ENCODE measurements around the gene IRF1.
A peak's percentile ranks its signal among the peaks of the same experiment; 100 is the strongest.

Gene IRF1

GRCh38 chr5:132471151-132471907, 19.2 kb downstream of the IRF1 start:
- H3K4me1 ChIP-seq = peaks cover 65 to 100% (median 98%) of the 10 kb centered on the region in 10 experiments
- H4K20me1 ChIP-seq = peaks cover 0 to 14% (median 0%) of the 10 kb centered on the region in 11 experiments; a peak in 2 of 22 replicates
- H3K4me3 ChIP-seq = no peak overlapping the region
- H3K27me3 ChIP-seq = no peaks in the 10 kb centered on the region
- TF ChIP-seq Cebpa-rat (IDR thresholded peaks at IDR 0.05) = no peak
- peak overlapping the region in 9 of 11 experiments; percentile 29 to 100 (median 98); a peak in 17 of 22 replicates for H3K27ac ChIP-seq
- peak overlapping the region in 8 of 11 experiments; percentile 9 to 67 (median 50); a peak in 12 of 22 replicates for H3K9ac ChIP-seq
- H3K9me3 ChIP-seq (replicated peaks in 1 of 11) = peaks cover 0 to 7% (median 0%) of the 10 kb centered on the region in 11 experiments; a peak in 2 of 22 replicates
- peak overlapping the region; percentile 55 to 98 (median 96); a peak in 21 of 22 replicates for H3K4me2 ChIP-seq
- H3K36me3 ChIP-seq = peaks cover 0 to 15% (median 0%) of the 10 kb centered on the region in 11 experiments; a peak in 5 of 22 replicates

- TF ChIP-seq Cebpa-rat (IDR thresholded peaks at IDR 0.05) = no peak
- Histone ChIP-seq H3K36me3 (peaks cover 0 to 15% (median 0%) of the 10 kb centered on the region in 11 experiments; a peak in 5 of 22 replicates), H3K9ac (peak overlapping the region in 7 of 11 experiments; percentile 8 to 50 (median 29); a peak in 10 of 22 replicates), H3K4me1 (peaks cover 73 to 100% (median 98%) of the 10 kb centered on the region in 10 experiments), H3K4me2 (peak overlapping the region in 10 of 11 experiments; percentile 12 to 98 (median 96); a peak in 18 of 22 replicates), H3K27me3 (no peaks in the 10 kb centered on the region), H4K20me1 (peaks cover 0 to 14% (median 0%) of the 10 kb centered on the region in 11 experiments; a peak in 2 of 22 replicates), H3K9me3 (replicated peaks in 1 of 11) (peaks cover 0 to 7% (median 0%) of the 10 kb centered on the region in 11 experiments; a peak in 2 of 22 replicates), H3K4me3 (no peak overlapping the region), H3K27ac (peak overlapping the region in 8 of 11 experiments; percentile 9 to 100 (median 98); a peak in 15 of 22 replicates)
Observed at GRCh38 chr5:132470596-132470995, 20.0 kb downstream of the IRF1 start.

GRCh38 chr5:132470010-132470392, 20.6 kb downstream of the IRF1 start:
- peak overlapping the region in 9 of 11 experiments; percentile 80 to 98 (median 96); a peak in 18 of 22 replicates for H3K4me2 ChIP-seq
- H4K20me1 ChIP-seq = peaks cover 0 to 14% (median 0%) of the 10 kb centered on the region in 11 experiments; a peak in 2 of 22 replicates
- H3K9me3 ChIP-seq (replicated peaks in 1 of 11) = peaks cover 0 to 7% (median 0%) of the 10 kb centered on the region in 11 experiments; a peak in 2 of 22 replicates
- no peaks in the 10 kb centered on the region for H3K27me3 ChIP-seq
- H3K4me1 ChIP-seq = peaks cover 75 to 100% (median 98%) of the 10 kb centered on the region in 10 experiments
- H3K9ac ChIP-seq = peak overlapping the region in 7 of 11 experiments; percentile 8 to 50 (median 39); a peak in 10 of 22 replicates
- no peak for TF ChIP-seq Cebpa-rat (IDR thresholded peaks at IDR 0.05)
- peak overlapping the region in 8 of 11 experiments; percentile 9 to 100 (median 98); a peak in 14 of 22 replicates for H3K27ac ChIP-seq
- H3K36me3 ChIP-seq = peaks cover 0 to 15% (median 0%) of the 10 kb centered on the region in 11 experiments; a peak in 5 of 22 replicates
- H3K4me3 ChIP-seq = no peak overlapping the region

- peak overlapping the region in 8 of 11 experiments; percentile 90 to 100 (median 98); a peak in 14 of 22 replicates for H3K27ac ChIP-seq
- no peaks in the 10 kb centered on the region for H3K27me3 ChIP-seq
- no peak overlapping the region; a peak in 1 of 20 replicates for H3K4me3 ChIP-seq
- H4K20me1 ChIP-seq = peaks cover 0 to 14% (median 0%) of the 10 kb centered on the region in 11 experiments; a peak in 2 of 22 replicates
- peaks cover 0 to 7% (median 0%) of the 10 kb centered on the region in 11 experiments; a peak in 2 of 22 replicates for H3K9me3 ChIP-seq (replicated peaks in 1 of 11)
- peak overlapping the region in 10 of 11 experiments; percentile 80 to 98 (median 96); a peak in 19 of 22 replicates for H3K4me2 ChIP-seq
- peaks cover 0 to 15% (median 0%) of the 10 kb centered on the region in 11 experiments; a peak in 5 of 22 replicates for H3K36me3 ChIP-seq
- no peak for TF ChIP-seq Cebpa-rat (IDR thresholded peaks at IDR 0.05)
- peak overlapping the region in 6 of 11 experiments; percentile 0 to 43 (median 14); a peak in 7 of 22 replicates for H3K9ac ChIP-seq
- peaks cover 75 to 100% (median 98%) of the 10 kb centered on the region in 10 experiments for H3K4me1 ChIP-seq
Observed at GRCh38 chr5:132469380-132470009, 21.1 kb downstream of the IRF1 start.

GRCh38 chr5:132468656-132469379, 21.8 kb downstream of the IRF1 start:
- H3K9ac ChIP-seq = peak overlapping the region in 7 of 11 experiments; percentile 0 to 88 (median 82); a peak in 11 of 22 replicates
- peak overlapping the region; percentile 80 to 98 (median 96); a peak in 20 of 22 replicates for H3K4me2 ChIP-seq
- TF ChIP-seq Cebpa-rat (IDR thresholded peaks at IDR 0.05) = no peak
- H4K20me1 ChIP-seq = peaks cover 0 to 14% (median 0%) of the 10 kb centered on the region in 11 experiments; a peak in 2 of 22 replicates
- H3K9me3 ChIP-seq (replicated peaks in 1 of 11) = peaks cover 0 to 7% (median 0%) of the 10 kb centered on the region in 11 experiments; a peak in 2 of 22 replicates
- peaks cover 0 to 15% (median 0%) of the 10 kb centered on the region in 11 experiments; a peak in 5 of 22 replicates for H3K36me3 ChIP-seq
- H3K27ac ChIP-seq = peak overlapping the region in 9 of 11 experiments; percentile 84 to 100 (median 98); a peak in 16 of 22 replicates
- peaks cover 78 to 100% (median 98%) of the 10 kb centered on the region in 10 experiments for H3K4me1 ChIP-seq
- no peaks in the 10 kb centered on the region for H3K27me3 ChIP-seq
- H3K4me3 ChIP-seq = no peak overlapping the region; a peak in 1 of 20 replicates

GRCh38 chr5:132467287-132467984, 23.1 kb downstream of the IRF1 start:
- peak overlapping the region; percentile 80 to 98 (median 96) for H3K4me2 ChIP-seq
- peaks cover 0 to 14% (median 0%) of the 10 kb centered on the region in 11 experiments; a peak in 2 of 22 replicates for H4K20me1 ChIP-seq
- peaks cover 82 to 100% (median 98%) of the 10 kb centered on the region in 10 experiments for H3K4me1 ChIP-seq
- peaks cover 0 to 7% (median 0%) of the 10 kb centered on the region in 11 experiments; a peak in 2 of 22 replicates for H3K9me3 ChIP-seq (replicated peaks in 1 of 11)
- no peaks in the 10 kb centered on the region for H3K27me3 ChIP-seq
- H3K9ac ChIP-seq = peak overlapping the region in 9 of 11 experiments; percentile 70 to 88 (median 82); a peak in 18 of 22 replicates
- H3K36me3 ChIP-seq = peaks cover 0 to 15% (median 0%) of the 10 kb centered on the region in 11 experiments; a peak in 5 of 22 replicates
- no peak for TF ChIP-seq Cebpa-rat (IDR thresholded peaks at IDR 0.05)
- peak overlapping the region in 10 of 11 experiments; percentile 54 to 100 (median 98); a peak in 19 of 22 replicates for H3K27ac ChIP-seq
- H3K4me3 ChIP-seq = peak overlapping the region in 8 of 10 experiments; percentile 9 to 56 (median 52); a peak in 14 of 20 replicates

Data from BLaER1 treated with 17β-estradiol and CSF1 and Interleukin-3, amounts not matched to agents 10 nM and 100 nM (cell line).